Endothelial cell of umbilical vein (primary cell): ENCODE data around the gene FHOD3. TPM values are rescaled to one million over a fixed set of nuclear protein-coding genes. Genes with fewer than 3 reads are reported as not detected.

Experiments used
- BruUV-seq: library from RNA; stranded (reverse); fragments of 400-500 nt; replicated peaks from 2 replicates; lab custom pipeline; 2021; lab: Mats Ljungman, UMichigan
- CTCF ChIA-PET: fragments of 300-600, 350-600 bp; sonication (Branson Sonifier 250); formaldehyde crosslinking; loops from one replicate; lab custom pipeline; 2021; ENCODE audit warnings: antibody characterized with exemption, inconsistent platforms; lab: Charles Lee
- POLR2A ChIA-PET: fragments of 300-600, 350-600 bp; sonication (Branson Sonifier 250); formaldehyde crosslinking; loops from one replicate; lab custom pipeline; 2021; ENCODE audit warnings: antibody characterized with exemption, inconsistent platforms; lab: Charles Lee
- DNase-seq: peaks from one replicate; pipeline ENCODE4 v3.0.0-alpha.2; 2011; ENCODE audit warnings: low read depth, low spot score
- FAIRE-seq: peaks from 2 replicates; lab custom pipeline; 2011; peaks lifted over from hg19 to GRCh38; lab: Jason Lieb, UNC
- H2AFZ ChIP-seq: 2 replicates; pipeline ENCODE4 v1.6.0; 2012; ENCODE audit warnings: low read depth, low read length, control low read depth, inconsistent platforms
- H3K27ac ChIP-seq: 2 replicates; pipeline ENCODE4 v1.5.1; 2011; ENCODE audit warnings: low read depth, mild to moderate bottlenecking, control low read depth, low read length, moderate library complexity; ENCODE audit not compliant: insufficient read depth
- H3K27me3 ChIP-seq, 2 experiments: 2 replicates each; pipeline versions ENCODE4 v1.6.0 to v1.6.1; 2011; ENCODE audit warnings: low read length in 2 of 2, mixed read lengths in 1 of 2; ENCODE audit not compliant: control insufficient read depth in 2 of 2, insufficient read depth in 2 of 2
- H3K36me3 ChIP-seq, 2 experiments: 2 replicates in 1 of 2; 3 replicates in 1 of 2; pipeline ENCODE4 v1.5.1; 2011; ENCODE audit warnings: low read length in 2 of 2, mild to moderate bottlenecking in 1 of 2, moderate library complexity in 1 of 2; ENCODE audit not compliant: control insufficient read depth in 2 of 2, insufficient read depth in 2 of 2; ENCODE audit errors: extremely low read depth in 1 of 2
- H3K4me1 ChIP-seq: 3 replicates; pipeline ENCODE4 v1.5.1; 2011; ENCODE audit warnings: mild to moderate bottlenecking, low read length; ENCODE audit not compliant: control insufficient read depth, insufficient read depth; ENCODE audit errors: extremely low read depth
- H3K4me2 ChIP-seq: 2 replicates; pipeline ENCODE4 v1.6.1; 2011; ENCODE audit warnings: low read length, control low read depth, mixed read lengths; ENCODE audit not compliant: insufficient read depth
- H3K4me3 ChIP-seq, 3 experiments: fragments of 200-600 bp in 1 of 3; sonication (generic), shearing (Covaris generic) in 1 of 3; replicated peaks in 1 of 3; 2 replicates each; pipeline ENCODE4 v1.5.1; 2011 to 2016; ENCODE audit warnings: control low read depth in 3 of 3, low read length in 3 of 3, mild to moderate bottlenecking in 2 of 3, inconsistent platforms in 1 of 3, low read depth in 1 of 3, moderate library complexity in 1 of 3; ENCODE audit not compliant: insufficient read depth in 1 of 3
- H3K79me2 ChIP-seq: 2 replicates; pipeline ENCODE4 v1.6.0; 2012; ENCODE audit warnings: low read length, inconsistent platforms; ENCODE audit not compliant: control insufficient read depth, insufficient read depth
- H3K9ac ChIP-seq: replicated peaks from 2 replicates; pipeline ENCODE3; 2011; ENCODE audit warnings: low read length, control low read depth; ENCODE audit not compliant: insufficient read depth; ENCODE audit errors: extremely low read depth
- H3K9me1 ChIP-seq: replicated peaks from 3 replicates; pipeline ENCODE4 v1.6.0; 2011; ENCODE audit warnings: mild to moderate bottlenecking, low read length; ENCODE audit not compliant: control insufficient read depth, insufficient read depth; ENCODE audit errors: extremely low read depth
- H3K9me3 ChIP-seq: replicated peaks from 2 replicates; pipeline ENCODE4 v1.5.1; 2012; ENCODE audit warnings: low read length, inconsistent platforms; ENCODE audit not compliant: control insufficient read depth, insufficient read depth
- H4K20me1 ChIP-seq: replicated peaks from 2 replicates; pipeline ENCODE3; 2011; ENCODE audit warnings: mild to moderate bottlenecking, low read length; ENCODE audit not compliant: control insufficient read depth, insufficient read depth; ENCODE audit errors: extremely low read depth
- EZH2 ChIP-seq: IDR thresholded peaks from 2 replicates; pipeline ENCODE4 v1.6.1; 2012; ENCODE audit warnings: borderline replicate concordance, low read depth, mild to moderate bottlenecking, moderate library complexity, low read length, inconsistent platforms; ENCODE audit not compliant: severe bottlenecking
- FOS ChIP-seq: IDR thresholded peaks from 2 replicates; pipeline ENCODE4 v1.6.1; 2011; ENCODE audit warnings: mild to moderate bottlenecking, low read length, moderate library complexity, borderline replicate concordance; ENCODE audit not compliant: insufficient read depth
- GATA2 ChIP-seq: IDR thresholded peaks from 2 replicates; pipeline ENCODE4 v1.7.0; 2011; ENCODE audit warnings: low read depth, mild to moderate bottlenecking, moderate library complexity, mixed read lengths, low read length; ENCODE audit not compliant: insufficient read length, insufficient read depth
- JUN ChIP-seq: IDR thresholded peaks from 2 replicates; pipeline ENCODE4 v1.6.1; 2011; ENCODE audit warnings: borderline replicate concordance, low read depth; ENCODE audit not compliant: insufficient read length, insufficient read depth
- MAX ChIP-seq: IDR thresholded peaks from 2 replicates; pipeline ENCODE4 v1.6.1; 2011; ENCODE audit not compliant: insufficient read depth, insufficient read length
- MYC ChIP-seq: IDR thresholded peaks from one replicate; pipeline ENCODE4 v1.6.1; 2011; ENCODE audit warnings: mild to moderate bottlenecking, low read depth, low read length
- POLR2A ChIP-seq: IDR thresholded peaks from 2 replicates; pipeline ENCODE4 v1.6.1; 2012; ENCODE audit warnings: low read depth, mild to moderate bottlenecking, control low read depth, low read length
- POLR2AphosphoS5 ChIP-seq: IDR thresholded peaks from 2 replicates; pipeline ENCODE4 v1.6.1; 2012; ENCODE audit warnings: low read depth, mild to moderate bottlenecking, control low read depth, low read length, moderate library complexity; ENCODE audit not compliant: insufficient read depth
- dilution Hi-C: fragments of 300-500 bp; cut with MboI; formaldehyde crosslinking; loops from one replicate; pipeline ENCODE4 v1.15.0; 2019; ENCODE audit warnings: low sequenced_read_pairs; ENCODE audit not compliant: extremely low pct_ligation_motif_present
- intact Hi-C: fragments of 100-400 bp; cut with micrococcal nuclease; formaldehyde crosslinking; loops from one replicate; pipeline ENCODE4 v1.10.0; 2022
- polyA plus RNA-seq, 4 experiments: library from polyadenylated mRNA; depleted of rRNA in 3 of 4; stranded (reverse) in 3 of 4; unstranded in 1 of 4; fragments of >200 nt; gene quantifications; 2 replicates each; pipeline versions ENCODE4 v1.2.1 to v1.2.3, GENCODE V29; 2011 to 2012; ENCODE audit warnings: missing spikeins in 1 of 4
- total RNA-seq: library from RNA; stranded (reverse); gene quantifications from 2 replicates; pipeline ENCODE4 v1.2.3, GENCODE V29; 2021
- TF ChIP-seq, protein P1 (sequence below), 2 donors: IDR thresholded peaks; 1 replicate in 1 of 2; 2 replicates in 1 of 2; pipeline ENCODE4 v1.5.1; 2011; ENCODE audit warnings: low read length in 2 of 2, mild to moderate bottlenecking in 2 of 2, moderate library complexity in 2 of 2, control low read depth in 1 of 2, inconsistent platforms in 1 of 2, low read depth in 1 of 2; ENCODE audit not compliant: insufficient read depth in 1 of 2; ENCODE audit errors: extremely low read depth in 1 of 2

FHOD3 gene
- total and polyA plus RNA-seq, 2 donors (not counting 3 experiments of a cell fraction or from before 2014, with no cell fraction given): 0.06 to 1.5 TPM

- no TSS peak for BruUV-seq
- Histone ChIP-seq H3K27me3 (peaks cover 11 to 42% of the 10 kb centered on the region in 2 experiments), H3K36me3 (no peaks in the 10 kb centered on the region), H4K20me1 (no peaks in the 10 kb centered on the region), H3K27ac (no peak overlapping the region), H3K4me1 (no peaks in the 10 kb centered on the region), H3K9me1 (no peaks in the 10 kb centered on the region), H3K79me2 (no peaks in the 10 kb centered on the region), H3K4me3 (no peak overlapping the region), H2AFZ (no peak overlapping the region), H3K9ac (no peak overlapping the region), H3K4me2 (no peak overlapping the region), H3K9me3 (no peaks in the 10 kb centered on the region)
- ChIA-PET POLR2A (no interaction called here), CTCF (interaction anchor here (1.1 to 11.3 kb wide), 7 partner anchors 15 to 523 kb away, joined by 3 to 386 read pairs (median 3); no protein-coding TSS in a partner anchor)
- intact Hi-C loops: no loop called here
- DNase-seq (no peak), FAIRE-seq (no peak)
- dilution Hi-C loops: no loop called here
- TF ChIP-seq FOS (no peak), POLR2AphosphoS5 (no peak), GATA2 (no peak), MAX (no peak), JUN (no peak), POLR2A (no peak), MYC (no peak), EZH2 (no peak)
- TF ChIP-seq, protein P1, sequence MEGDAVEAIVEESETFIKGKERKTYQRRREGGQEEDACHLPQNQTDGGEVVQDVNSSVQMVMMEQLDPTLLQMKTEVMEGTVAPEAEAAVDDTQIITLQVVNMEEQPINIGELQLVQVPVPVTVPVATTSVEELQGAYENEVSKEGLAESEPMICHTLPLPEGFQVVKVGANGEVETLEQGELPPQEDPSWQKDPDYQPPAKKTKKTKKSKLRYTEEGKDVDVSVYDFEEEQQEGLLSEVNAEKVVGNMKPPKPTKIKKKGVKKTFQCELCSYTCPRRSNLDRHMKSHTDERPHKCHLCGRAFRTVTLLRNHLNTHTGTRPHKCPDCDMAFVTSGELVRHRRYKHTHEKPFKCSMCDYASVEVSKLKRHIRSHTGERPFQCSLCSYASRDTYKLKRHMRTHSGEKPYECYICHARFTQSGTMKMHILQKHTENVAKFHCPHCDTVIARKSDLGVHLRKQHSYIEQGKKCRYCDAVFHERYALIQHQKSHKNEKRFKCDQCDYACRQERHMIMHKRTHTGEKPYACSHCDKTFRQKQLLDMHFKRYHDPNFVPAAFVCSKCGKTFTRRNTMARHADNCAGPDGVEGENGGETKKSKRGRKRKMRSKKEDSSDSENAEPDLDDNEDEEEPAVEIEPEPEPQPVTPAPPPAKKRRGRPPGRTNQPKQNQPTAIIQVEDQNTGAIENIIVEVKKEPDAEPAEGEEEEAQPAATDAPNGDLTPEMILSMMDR (IDR thresholded peaks at IDR 0.05; ENCODE audit: extremely low read depth in 1 of 2, insufficient read depth in 1 of 2, low read depth in 1 of 2, low read length in 2 of 2): no peak
Observed at GRCh38 chr18:36279001-36279400, 18.5 kb upstream of the FHOD3 start.
